Measurements from ENCODE around the gene HIF3A.

The HIF3A gene

DNA sequence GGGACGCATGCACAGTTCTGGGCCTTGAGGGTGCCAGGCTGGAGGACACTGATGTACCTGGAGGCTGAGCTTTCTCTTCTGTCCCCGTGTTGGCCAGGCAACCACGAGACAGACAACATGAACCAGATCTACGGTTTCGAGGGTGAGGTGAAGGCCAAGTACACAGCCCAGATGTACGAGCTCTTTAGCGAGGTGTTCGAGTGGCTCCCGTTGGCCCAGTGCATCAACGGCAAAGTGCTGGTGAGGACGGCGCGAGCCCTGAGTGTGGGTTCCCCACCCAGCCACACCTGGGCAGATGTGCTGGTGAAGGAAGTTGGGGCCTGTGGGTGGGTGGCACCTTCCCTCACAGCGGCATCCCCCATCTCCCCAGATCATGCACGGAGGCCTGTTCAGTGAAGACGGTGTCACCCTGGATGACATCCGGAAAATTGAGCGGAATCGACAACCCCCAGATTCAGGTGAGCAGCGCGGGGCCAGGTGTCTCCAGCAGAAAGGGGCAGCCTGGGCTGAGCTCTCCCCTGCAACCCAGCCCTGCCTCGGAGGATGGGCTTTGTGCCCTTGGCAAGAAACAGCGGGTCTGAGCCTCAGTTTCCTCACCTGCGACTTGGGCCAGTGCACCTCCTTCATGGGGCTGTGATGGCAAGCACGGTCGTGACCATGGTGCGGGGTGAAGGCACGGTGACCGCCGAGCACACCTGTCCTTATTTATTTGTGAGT, 90.3 kb downstream of the HIF3A start:
- DNase-seq = no peak

DNA sequence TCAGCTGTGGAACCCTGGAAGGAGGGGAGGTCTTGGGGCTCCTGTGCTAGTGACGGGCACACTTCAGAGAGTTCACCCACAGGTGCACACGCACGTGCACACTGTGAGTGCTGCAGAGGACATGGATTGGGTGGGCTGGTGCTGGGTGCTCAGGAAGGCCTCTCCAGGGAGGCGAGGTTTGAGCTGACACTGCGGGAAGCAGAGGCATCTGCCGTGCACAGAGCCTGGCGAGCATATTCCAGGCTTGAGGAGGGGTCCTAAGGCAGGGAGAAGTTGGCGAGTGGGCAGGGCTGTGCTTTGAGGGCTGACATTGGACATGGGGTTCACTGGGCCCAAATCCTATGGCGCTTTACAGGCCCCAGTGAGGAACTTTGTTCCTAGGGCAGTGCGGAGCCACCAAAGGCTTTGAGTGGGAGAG, 90.9 kb downstream of the HIF3A start:
- no peak for DNase-seq

DNA sequence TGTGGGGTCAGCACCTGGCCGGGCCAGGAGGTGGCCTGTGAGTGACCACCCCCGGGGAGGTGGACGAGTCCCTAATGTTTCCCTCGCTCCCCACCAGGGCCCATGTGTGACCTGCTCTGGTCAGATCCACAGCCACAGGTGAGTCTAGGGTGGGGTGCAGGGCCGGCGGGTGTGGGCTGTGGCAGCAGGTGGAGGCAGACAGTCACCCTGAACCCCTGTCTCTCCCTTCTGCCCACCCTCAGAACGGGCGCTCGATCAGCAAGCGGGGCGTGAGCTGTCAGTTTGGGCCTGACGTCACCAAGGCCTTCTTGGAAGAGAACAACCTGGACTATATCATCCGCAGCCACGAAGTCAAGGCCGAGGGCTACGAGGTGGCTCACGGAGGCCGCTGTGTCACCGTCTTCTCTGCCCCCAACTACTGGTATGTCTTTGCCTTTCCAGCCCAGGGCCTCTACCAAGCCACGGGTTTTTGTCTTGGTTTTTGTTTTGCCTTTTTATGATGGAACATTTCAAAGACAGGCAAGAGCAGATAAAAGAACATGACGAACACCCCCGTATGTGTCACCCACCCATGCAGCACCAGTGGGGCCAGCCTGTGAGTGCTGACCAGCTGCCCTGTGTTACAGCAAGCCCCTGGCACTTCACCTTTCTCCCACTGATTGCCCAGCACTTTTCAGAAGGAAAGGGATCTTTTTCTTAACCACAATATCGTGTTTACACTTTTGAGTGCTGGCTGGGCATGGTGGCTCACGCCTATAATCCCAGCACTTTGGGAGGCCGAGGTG, 91.7 kb downstream of the HIF3A start:
- DNase-seq = no peak

DNA sequence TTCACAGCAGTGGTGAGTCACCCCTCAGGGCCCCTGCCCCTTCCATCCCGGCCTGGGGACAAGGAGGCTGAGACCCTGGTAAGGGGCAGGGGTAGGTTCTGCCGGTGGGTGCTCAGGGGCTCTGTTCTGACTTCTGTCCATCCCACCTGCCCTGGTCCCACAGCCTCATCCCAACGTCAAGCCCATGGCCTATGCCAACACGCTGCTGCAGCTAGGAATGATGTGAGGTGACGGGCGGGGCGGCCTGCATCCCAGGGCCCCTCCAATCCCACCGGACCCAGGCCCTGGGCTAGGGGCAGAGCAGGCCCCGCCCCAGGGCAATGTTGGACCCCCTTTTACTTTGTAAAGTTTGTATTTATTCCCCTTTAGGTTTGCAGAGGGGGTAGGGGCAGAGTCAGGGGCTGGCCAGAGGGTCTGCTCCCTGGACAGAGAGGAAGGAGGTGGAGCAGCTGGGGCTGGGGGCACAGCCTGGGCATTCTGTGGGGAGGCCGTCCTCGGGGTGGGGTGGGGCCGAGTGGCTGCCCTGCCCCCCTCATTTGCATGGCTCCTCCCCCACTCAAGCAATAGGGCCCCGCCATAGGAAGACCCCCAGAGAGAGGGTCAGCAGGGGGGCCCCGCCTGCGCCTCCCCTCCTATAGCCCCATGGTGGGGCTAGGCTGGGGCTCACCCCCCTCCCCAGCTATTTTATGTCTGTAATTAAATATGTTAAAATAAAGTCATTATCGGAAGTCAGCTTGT, 93.4 kb downstream of the HIF3A start:
- DNase-seq = no peak

DNA sequence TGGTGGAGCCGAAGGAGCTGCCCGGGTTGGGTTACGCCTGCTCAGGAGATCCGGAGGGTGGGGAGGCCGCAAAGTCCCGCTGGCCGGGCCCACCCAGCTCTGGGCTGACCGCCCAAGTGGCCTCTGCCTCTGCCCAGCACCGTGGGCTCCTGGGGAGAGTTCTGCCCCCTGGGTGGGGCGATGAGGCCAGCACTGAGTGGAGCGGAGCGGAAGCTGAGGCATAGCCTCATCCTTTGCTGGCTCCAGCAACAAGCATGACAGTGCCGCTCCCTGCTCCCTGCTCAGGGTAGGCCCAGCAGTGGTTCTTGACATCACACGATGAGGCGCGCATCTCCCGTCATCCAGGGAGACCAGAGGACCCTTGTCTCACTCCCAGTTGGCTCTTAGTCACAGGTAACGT, 94.0 kb downstream of the HIF3A start:
- no peak for DNase-seq

DNA sequence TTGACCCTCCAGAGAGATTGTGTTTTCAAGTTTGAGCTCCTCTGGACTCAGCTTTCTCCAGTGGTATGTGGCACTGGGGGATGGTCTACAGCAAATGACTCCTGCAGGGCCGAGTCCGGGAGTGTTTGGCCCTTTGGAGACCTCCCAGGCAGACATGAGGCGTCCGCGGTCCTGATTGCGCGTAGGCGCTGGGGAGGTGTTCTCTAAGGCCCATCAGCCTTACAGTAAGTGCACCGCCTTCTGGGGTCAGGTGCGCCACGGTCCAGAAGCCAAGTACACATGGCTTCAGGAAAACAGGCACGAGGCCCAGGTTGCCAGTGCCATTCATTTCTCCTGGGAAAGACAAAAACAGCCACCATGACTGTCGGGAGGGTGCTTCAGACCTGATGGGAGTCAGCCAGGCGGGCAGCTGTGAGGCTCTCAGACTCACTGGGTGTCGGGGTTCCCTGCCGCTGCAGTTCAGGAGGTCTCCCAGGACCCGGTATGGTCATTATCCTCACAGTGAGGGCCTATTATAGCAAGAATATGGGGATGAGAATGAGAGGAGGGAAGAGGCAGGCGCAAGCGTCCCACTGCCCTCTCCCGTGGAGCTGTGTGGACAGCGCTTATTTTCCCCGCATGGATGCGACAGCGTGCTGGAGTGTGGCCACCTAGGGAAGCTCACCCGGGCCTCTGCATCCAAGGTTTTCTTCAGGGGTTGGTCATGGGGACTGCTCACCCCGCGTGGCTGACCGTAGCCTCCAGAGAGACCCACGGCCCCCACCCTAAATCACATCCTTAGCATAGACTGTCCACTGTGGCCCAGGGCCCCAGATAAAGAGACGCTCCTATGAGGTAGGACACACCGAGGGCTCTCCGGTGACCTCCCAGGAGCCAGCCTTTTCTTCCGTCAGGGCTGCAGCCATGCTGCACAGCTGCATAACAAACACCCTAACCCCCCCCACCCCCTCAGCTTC, 94.7 kb downstream of the HIF3A start:
- DNase-seq = no peak

DNA sequence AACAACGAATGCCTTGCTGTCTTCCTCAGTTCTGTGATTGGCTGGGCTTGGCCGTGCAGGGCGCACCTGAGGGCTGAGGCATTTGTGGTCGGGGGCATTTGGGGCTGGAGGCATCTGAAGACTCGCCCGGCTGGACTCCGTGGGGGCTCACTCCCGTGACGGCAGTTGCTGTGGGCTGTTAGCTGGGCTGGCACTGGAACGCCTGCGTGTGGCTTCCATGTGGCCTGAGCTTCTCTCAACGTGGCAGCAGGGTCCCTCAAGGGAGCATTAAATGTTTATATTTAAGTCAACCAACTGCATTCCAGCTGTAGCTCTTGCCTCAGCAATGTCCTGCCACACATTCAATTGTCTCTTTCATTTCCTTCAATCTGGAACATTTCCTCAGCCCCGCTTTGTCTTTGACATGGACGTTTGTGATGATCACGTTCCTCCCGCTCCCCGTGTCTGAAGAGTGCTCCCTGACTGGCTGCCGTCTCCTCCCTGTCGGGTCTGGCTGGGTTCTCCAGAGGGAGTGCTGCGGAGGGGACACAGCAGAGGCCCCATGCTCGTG, 95.5 kb downstream of the HIF3A start:
- no peak for DNase-seq

DNA sequence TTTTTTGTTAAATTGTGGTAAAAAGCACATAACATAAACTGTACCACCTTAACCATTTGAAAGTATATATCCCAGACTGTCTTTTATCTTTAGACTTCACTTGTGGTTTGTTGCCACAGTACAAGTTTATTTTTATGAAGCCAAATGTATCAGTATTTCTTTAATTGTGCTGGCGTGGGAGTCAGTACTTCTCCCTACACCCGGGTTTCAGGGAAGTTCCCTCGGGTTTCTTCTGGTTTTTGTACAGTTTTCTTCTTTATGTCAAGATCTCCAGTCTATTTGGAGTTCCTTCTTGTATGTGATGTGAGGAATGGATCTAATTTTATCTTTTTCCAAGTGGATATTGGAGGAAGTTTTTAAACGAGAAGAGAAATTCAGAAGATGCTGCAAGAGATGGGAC, 96.0 kb downstream of the HIF3A start:
- DNase-seq = no peak

Data from CD4-positive, alpha-beta T cell treated with Interleukin-4 for 4 hours (primary cell).